KMS-11 (cell line): ENCODE results near the gene KDM6B.

Experiments
- H2AFZ ChIP-seq: fragments of 200-600 bp; sonication (generic); 2 replicates; pipeline ENCODE4 v1.6.1; 2016; ENCODE audit warnings: antibody characterized with exemption, mixed run types, low read depth
- H3K27ac ChIP-seq: fragments of 200-600 bp; sonication (generic); 2 replicates; pipeline ENCODE4 v1.6.1; 2016; ENCODE audit warnings: mild to moderate bottlenecking, mixed run types
- H3K27me3 ChIP-seq: fragments of 200-600 bp; sonication (generic); 2 replicates; pipeline ENCODE4 v1.6.1; 2017; ENCODE audit warnings: mild to moderate bottlenecking, low read depth, mixed run types, moderate library complexity; ENCODE audit not compliant: insufficient read depth
- H3K36me3 ChIP-seq: fragments of 200-600 bp; sonication (generic); 2 replicates; pipeline ENCODE4 v1.6.1; 2017; ENCODE audit warnings: mild to moderate bottlenecking, mixed run types; ENCODE audit not compliant: insufficient read depth
- H3K4me1 ChIP-seq: fragments of 200-600 bp; sonication (generic); 2 replicates; pipeline ENCODE4 v1.6.1; 2016; ENCODE audit warnings: mild to moderate bottlenecking, low read depth, mixed run types; ENCODE audit not compliant: poor library complexity, severe bottlenecking
- H3K4me2 ChIP-seq: fragments of 200-600 bp; sonication (generic); 2 replicates; pipeline ENCODE4 v1.7.0; 2016; ENCODE audit warnings: mild to moderate bottlenecking, mixed run types
- H3K4me3 ChIP-seq: fragments of 200-600 bp; sonication (generic); IDR thresholded peaks from 2 replicates; pipeline ENCODE4 v1.6.1; 2017; ENCODE audit warnings: low read depth, low read length, mixed read lengths; ENCODE audit not compliant: insufficient read depth
- H3K79me2 ChIP-seq: fragments of 200-600 bp; sonication (generic); 2 replicates; pipeline ENCODE4 v1.6.1; 2016; ENCODE audit warnings: low read depth, mixed run types; ENCODE audit not compliant: insufficient read depth
- H3K9ac ChIP-seq: fragments of 200-600 bp; sonication (generic); 2 replicates; pipeline ENCODE4 v1.6.1; 2016; ENCODE audit warnings: mild to moderate bottlenecking, mixed run types
- H4K20me1 ChIP-seq: fragments of 200-600 bp; sonication (generic); 2 replicates; pipeline ENCODE4 v1.6.1; 2016; ENCODE audit warnings: mild to moderate bottlenecking, mixed run types; ENCODE audit not compliant: insufficient read depth
- CTCF ChIP-seq: fragments of 200-600 bp; sonication (generic); conservative IDR thresholded peaks from 2 replicates; pipeline ENCODE4 v1.6.1; 2017; ENCODE audit warnings: low read depth, mild to moderate bottlenecking, antibody characterized with exemption, low read length, moderate library complexity, mixed read lengths

KDM6B gene

GRCh38 chr17:7840441-7840840, 6.4 kb downstream of the KDM6B start:
- Histone ChIP-seq H3K27me3 (no peaks in the 10 kb centered on the region), H3K4me2 (no peak overlapping the region; the same call in 1 of the 2 replicates), H2AFZ (no peak overlapping the region), H3K4me1 (peaks cover 10% of the 10 kb centered on the region), H4K20me1 (no peaks in the 10 kb centered on the region), H3K4me3 (no peak overlapping the region), H3K79me2 (no peaks in the 10 kb centered on the region), H3K9ac (no peak overlapping the region), H3K27ac (no peak overlapping the region), H3K36me3 (no peaks in the 10 kb centered on the region)
- no peak for TF ChIP-seq CTCF

GRCh38 chr17:7840875-7841274, 6.9 kb downstream of the KDM6B start:
- Histone ChIP-seq H3K4me2 (peak overlapping the region; percentile 19; the same call in 1 of the 2 replicates), H3K79me2 (no peaks in the 10 kb centered on the region), H3K4me1 (peaks cover 10% of the 10 kb centered on the region), H2AFZ (no peak overlapping the region), H3K27ac (0 out of 2 replicates have a peak overlapping the region, but pooled peaks have one; percentile 59), H3K9ac (no peak overlapping the region), H3K4me3 (no peak overlapping the region), H4K20me1 (no peaks in the 10 kb centered on the region), H3K36me3 (no peaks in the 10 kb centered on the region), H3K27me3 (no peaks in the 10 kb centered on the region)
- TF ChIP-seq CTCF = no peak

- Histone ChIP-seq H3K27ac (peak overlapping the region; percentile 59; the same call in 1 of the 2 replicates), H3K27me3 (no peaks in the 10 kb centered on the region), H3K79me2 (no peaks in the 10 kb centered on the region), H3K9ac (peak overlapping the region; percentile 51; the same call in 1 of the 2 replicates), H2AFZ (no peak overlapping the region), H3K4me3 (no peak overlapping the region), H3K36me3 (no peaks in the 10 kb centered on the region), H3K4me2 (peak overlapping the region; percentile 19; the same call in 1 of the 2 replicates), H3K4me1 (peaks cover 10% of the 10 kb centered on the region), H4K20me1 (no peaks in the 10 kb centered on the region)
- no peak for TF ChIP-seq CTCF
Measured at GRCh38 chr17:7841396-7841914, 7.4 kb downstream of the KDM6B start.

GRCh38 chr17:7841915-7842379, 7.9 kb downstream of the KDM6B start:
- TF ChIP-seq CTCF = no peak
- Histone ChIP-seq H3K36me3 (no peaks in the 10 kb centered on the region), H4K20me1 (no peaks in the 10 kb centered on the region), H3K27me3 (no peaks in the 10 kb centered on the region), H3K4me1 (peaks cover 10% of the 10 kb centered on the region), H3K4me2 (no peak overlapping the region), H3K27ac (peak overlapping the region; percentile 59), H3K4me3 (no peak overlapping the region), H2AFZ (no peak overlapping the region), H3K9ac (peak overlapping the region; percentile 51; the same call in 1 of the 2 replicates), H3K79me2 (no peaks in the 10 kb centered on the region)
